ENCODE measurements around the gene AUTS2. TPM values are rescaled to one million over a fixed set of nuclear protein-coding genes. Genes with fewer than 3 reads are reported as not detected.

The AUTS2 gene
- total RNA-seq, 5 donors from 2014 or later (not counting 1 experiment from before 2014, with no cell fraction given): 10.6 to 66.2 (median 37.6) TPM

DNA sequence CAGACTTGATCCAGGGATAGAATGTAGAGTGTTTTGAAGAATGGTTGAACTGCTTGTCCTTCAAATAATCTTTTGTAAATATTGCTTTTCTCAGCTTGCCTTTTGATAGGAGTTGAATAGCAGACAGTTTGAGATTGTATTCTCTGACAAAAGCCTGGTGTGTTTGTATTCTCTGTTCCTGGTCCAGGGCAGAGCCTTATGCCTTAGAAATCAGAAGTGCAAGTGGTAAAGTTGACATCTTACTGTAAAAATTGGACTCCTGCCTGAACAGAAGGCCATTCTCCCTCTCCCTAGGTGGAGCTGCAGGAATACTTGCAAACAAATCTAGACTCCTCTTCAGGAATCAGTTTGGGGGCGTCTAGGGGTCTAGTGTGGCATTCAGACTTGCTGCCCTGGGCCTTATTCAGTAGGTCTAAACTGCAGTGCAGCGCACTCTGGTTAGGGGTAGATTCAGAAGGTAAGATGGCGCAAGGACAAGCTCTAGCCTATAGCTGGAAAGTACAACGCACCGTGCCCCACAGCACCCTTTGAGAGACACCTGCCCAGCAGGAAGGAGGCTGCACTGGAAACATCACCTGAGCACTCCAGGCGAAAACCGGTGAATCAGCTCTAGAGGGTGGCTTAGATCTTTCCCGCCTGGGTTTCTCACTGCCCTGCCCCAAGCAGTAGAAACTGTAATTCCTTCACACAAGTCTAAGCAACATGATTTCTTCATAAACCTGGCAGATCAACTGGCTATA is 925.1 kb downstream of the AUTS2 start:
- Mint-ChIP-seq H3K27ac (no peak overlapping the region), H3K4me1 (no peaks in the 10 kb centered on the region), H3K9me3 (no peaks in the 10 kb centered on the region), H3K4me3 (no peak overlapping the region), H3K36me3 (no peaks in the 10 kb centered on the region), H3K27me3 (peaks cover 0 to 3% of the 10 kb centered on the region in 2 donors)
- ChIA-PET CTCF (no interaction called here), POLR2A (no interaction called here)
- no peaks in the 10 kb centered on the region for H3K27me3 ChIP-seq (replicated peaks in 1 of 2; ENCODE audit: control insufficient read depth in 2 of 2, extremely low read depth in 1 of 2, insufficient read depth in 2 of 2, low read length in 1 of 2)
- WGBS (ENCODE audit: insufficient coverage): 86% methylated on average over 8 of the region's 8 CpGs
- DNase-seq (no peak), ATAC-seq (replicated peaks in 1 of 4) (no peak)
- H3K9me3 ChIP-seq: no peaks in the 10 kb centered on the region
- H3K4me1 ChIP-seq (ENCODE audit: control insufficient read depth in 1 of 2, extremely low read depth in 1 of 2, insufficient read depth in 2 of 2, low read length in 2 of 2): no peaks in the 10 kb centered on the region
- no peaks in the 10 kb centered on the region for H3K36me3 ChIP-seq (ENCODE audit: control insufficient read depth in 2 of 2, extremely low read depth in 1 of 2, insufficient read depth in 1 of 2, low read length in 1 of 2)
- H3K4me3 ChIP-seq (ENCODE audit: control insufficient read depth in 1 of 2, extremely low read depth in 1 of 2, low read length in 1 of 2): no peak overlapping the region
- no peak overlapping the region for H3K27ac ChIP-seq (ENCODE audit: low read length)

DNA sequence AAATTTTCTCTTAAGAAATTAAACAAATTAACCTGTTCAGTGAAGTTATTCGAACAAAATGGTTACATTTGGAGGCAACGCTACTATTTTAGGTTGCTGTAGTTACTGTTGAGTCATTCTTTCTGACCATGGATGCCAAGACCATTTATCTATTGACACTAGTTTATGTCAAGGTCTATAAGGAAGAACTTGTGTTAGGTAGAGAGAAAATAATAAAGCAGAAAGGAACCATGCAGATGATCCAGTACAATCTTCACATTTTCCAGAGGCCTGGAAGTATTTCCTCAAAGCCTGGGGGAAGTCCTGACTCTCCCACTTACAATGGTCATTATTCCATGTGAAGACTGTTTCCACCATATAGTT is 925.7 kb downstream of the AUTS2 start:
- no peak for DNase-seq
- WGBS (ENCODE audit: insufficient coverage): no CpG with 5 or more reads among the region's 2 CpGs
- Mint-ChIP-seq H3K9me3 (no peaks in the 10 kb centered on the region), H3K36me3 (no peaks in the 10 kb centered on the region), H3K27ac (no peak overlapping the region), H3K4me3 (no peak overlapping the region), H3K27me3 (peaks cover 0 to 3% of the 10 kb centered on the region in 2 donors), H3K4me1 (no peaks in the 10 kb centered on the region)
- Histone ChIP-seq H3K4me1 (ENCODE audit: control insufficient read depth in 1 of 2, extremely low read depth in 1 of 2, insufficient read depth in 2 of 2, low read length in 2 of 2) (no peaks in the 10 kb centered on the region), H3K9me3 (no peaks in the 10 kb centered on the region), H3K36me3 (ENCODE audit: control insufficient read depth in 2 of 2, extremely low read depth in 1 of 2, insufficient read depth in 1 of 2, low read length in 1 of 2) (no peaks in the 10 kb centered on the region), H3K27me3 (replicated peaks in 1 of 2; ENCODE audit: control insufficient read depth in 2 of 2, extremely low read depth in 1 of 2, insufficient read depth in 2 of 2, low read length in 1 of 2) (no peaks in the 10 kb centered on the region), H3K27ac (ENCODE audit: low read length) (no peak overlapping the region), H3K4me3 (ENCODE audit: control insufficient read depth in 1 of 2, extremely low read depth in 1 of 2, low read length in 1 of 2) (no peak overlapping the region)
- no peak for ATAC-seq (replicated peaks in 1 of 4)
- ChIA-PET CTCF (no interaction called here), POLR2A (no interaction called here)

DNA sequence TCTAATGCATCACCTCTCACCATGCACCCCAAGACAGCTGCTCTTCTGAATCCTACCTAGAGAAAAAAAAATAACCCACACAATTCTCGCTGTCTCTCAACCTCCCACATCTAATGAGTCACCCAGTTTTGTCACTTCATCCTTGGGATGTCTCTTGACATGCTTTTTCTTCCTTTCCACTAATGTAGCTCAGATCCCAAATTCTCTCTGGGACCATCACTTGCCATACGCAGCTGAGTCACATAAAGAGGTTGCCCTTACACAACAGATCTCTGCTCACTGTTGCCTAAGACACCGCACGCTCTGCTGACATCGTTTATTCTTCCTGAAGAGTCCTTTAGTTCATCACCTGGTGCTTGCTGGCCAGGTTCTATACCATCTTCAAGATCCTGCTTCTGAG is 927.7 kb downstream of the AUTS2 start:
- no peaks in the 10 kb centered on the region for H3K36me3 ChIP-seq (ENCODE audit: control insufficient read depth in 2 of 2, extremely low read depth in 1 of 2, insufficient read depth in 1 of 2, low read length in 1 of 2)
- ATAC-seq (replicated peaks in 1 of 4): no peak
- Mint-ChIP-seq H3K9me3 (no peaks in the 10 kb centered on the region), H3K4me1 (no peaks in the 10 kb centered on the region), H3K27ac (no peak overlapping the region), H3K36me3 (no peaks in the 10 kb centered on the region), H3K27me3 (peaks cover 0 to 3% of the 10 kb centered on the region in 2 donors), H3K4me3 (no peak overlapping the region)
- 79% methylated on average over 4 of the region's 5 CpGs for WGBS (ENCODE audit: insufficient coverage)
- no peak for DNase-seq
- no peak overlapping the region for H3K27ac ChIP-seq (ENCODE audit: low read length)
- ChIA-PET POLR2A (no interaction called here), CTCF (no interaction called here)
- no peaks in the 10 kb centered on the region for H3K4me1 ChIP-seq (ENCODE audit: control insufficient read depth in 1 of 2, extremely low read depth in 1 of 2, insufficient read depth in 2 of 2, low read length in 2 of 2)
- no peak overlapping the region for H3K4me3 ChIP-seq (ENCODE audit: control insufficient read depth in 1 of 2, extremely low read depth in 1 of 2, low read length in 1 of 2)
- H3K9me3 ChIP-seq: no peaks in the 10 kb centered on the region
- no peaks in the 10 kb centered on the region for H3K27me3 ChIP-seq (replicated peaks in 1 of 2; ENCODE audit: control insufficient read depth in 2 of 2, extremely low read depth in 1 of 2, insufficient read depth in 2 of 2, low read length in 1 of 2)

DNA sequence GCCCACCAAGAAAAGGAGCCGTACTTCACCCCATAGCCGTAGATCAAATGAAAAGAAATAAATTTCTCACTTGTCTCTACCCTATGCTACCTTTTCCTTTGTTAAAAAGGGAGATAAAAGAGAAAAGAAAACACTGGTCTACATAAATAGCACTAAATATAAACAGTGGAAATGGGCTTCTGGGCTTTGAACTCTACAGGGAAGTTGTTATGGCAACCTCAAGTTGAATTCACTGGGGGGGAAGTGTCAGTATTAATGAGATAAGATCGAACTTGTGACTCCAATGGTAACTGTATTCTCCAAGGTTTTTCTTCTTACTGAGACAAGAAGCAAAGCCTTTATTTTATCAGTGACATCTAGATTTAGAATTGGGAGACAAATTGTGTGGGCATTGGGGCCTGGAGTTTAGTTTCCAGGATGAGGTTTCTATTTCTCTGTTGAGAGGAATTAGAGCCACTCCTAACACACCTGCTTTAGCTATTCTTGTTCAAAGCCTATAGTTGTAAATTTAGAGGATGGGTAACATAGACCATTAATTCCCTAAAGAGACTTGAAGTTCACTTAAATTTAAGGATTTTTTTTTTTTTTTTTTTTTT is 929.3 kb downstream of the AUTS2 start:
- DNase-seq (no peak), ATAC-seq (replicated peaks in 1 of 4) (no peak)
- Histone ChIP-seq H3K9me3 (no peaks in the 10 kb centered on the region), H3K4me1 (ENCODE audit: control insufficient read depth in 1 of 2, extremely low read depth in 1 of 2, insufficient read depth in 2 of 2, low read length in 2 of 2) (no peaks in the 10 kb centered on the region), H3K27me3 (replicated peaks in 1 of 2; ENCODE audit: control insufficient read depth in 2 of 2, extremely low read depth in 1 of 2, insufficient read depth in 2 of 2, low read length in 1 of 2) (no peaks in the 10 kb centered on the region), H3K27ac (ENCODE audit: low read length) (no peak overlapping the region), H3K4me3 (ENCODE audit: control insufficient read depth in 1 of 2, extremely low read depth in 1 of 2, low read length in 1 of 2) (no peak overlapping the region), H3K36me3 (ENCODE audit: control insufficient read depth in 2 of 2, extremely low read depth in 1 of 2, insufficient read depth in 1 of 2, low read length in 1 of 2) (no peaks in the 10 kb centered on the region)
- no peaks in the 10 kb centered on the region for H3K36me3 Mint-ChIP-seq
- ChIA-PET POLR2A (no interaction called here), CTCF (no interaction called here)
- H3K27ac Mint-ChIP-seq: no peak overlapping the region
- H3K4me3 Mint-ChIP-seq: no peak overlapping the region
- peaks cover 0 to 3% of the 10 kb centered on the region in 2 donors for H3K27me3 Mint-ChIP-seq
- H3K4me1 Mint-ChIP-seq: no peaks in the 10 kb centered on the region
- WGBS (ENCODE audit: insufficient coverage): no CpG with 5 or more reads among the region's 3 CpGs
- H3K9me3 Mint-ChIP-seq: peaks cover 0 to 3% (median 0%) of the 10 kb centered on the region in 3 donors

DNA sequence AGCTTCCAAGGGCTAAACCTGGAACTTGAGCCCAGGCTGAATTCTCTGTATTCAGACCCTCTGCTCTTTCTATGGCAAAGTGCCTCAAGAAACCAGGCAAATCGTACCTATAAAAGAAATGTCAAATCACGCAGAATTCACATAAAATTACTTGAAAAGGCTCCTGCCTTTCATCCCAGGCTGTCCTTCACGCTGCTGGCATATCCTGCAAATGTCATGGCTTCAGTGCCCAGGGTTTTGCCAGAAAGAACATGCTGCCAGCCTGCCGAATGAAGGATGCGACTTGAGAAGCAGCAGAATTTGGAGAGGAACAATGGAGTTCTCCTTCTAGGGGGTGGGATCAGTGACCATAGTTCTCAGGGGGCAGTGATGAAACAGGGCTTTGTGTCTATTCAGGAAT is 931.2 kb downstream of the AUTS2 start:
- ChIA-PET POLR2A (no interaction called here), CTCF (no interaction called here)
- no peak for ATAC-seq (replicated peaks in 1 of 4)
- H3K4me3 ChIP-seq (ENCODE audit: control insufficient read depth in 1 of 2, extremely low read depth in 1 of 2, low read length in 1 of 2): no peak overlapping the region
- no peaks in the 10 kb centered on the region for H3K36me3 ChIP-seq (ENCODE audit: control insufficient read depth in 2 of 2, extremely low read depth in 1 of 2, insufficient read depth in 1 of 2, low read length in 1 of 2)
- no peak for DNase-seq
- no peaks in the 10 kb centered on the region for H3K27me3 ChIP-seq (replicated peaks in 1 of 2; ENCODE audit: control insufficient read depth in 2 of 2, extremely low read depth in 1 of 2, insufficient read depth in 2 of 2, low read length in 1 of 2)
- H3K9me3 Mint-ChIP-seq: peaks cover 0 to 3% (median 3%) of the 10 kb centered on the region in 3 donors
- H3K27ac ChIP-seq (ENCODE audit: low read length): no peak overlapping the region
- H3K4me1 ChIP-seq (ENCODE audit: control insufficient read depth in 1 of 2, extremely low read depth in 1 of 2, insufficient read depth in 2 of 2, low read length in 2 of 2): no peaks in the 10 kb centered on the region
- H3K4me3 Mint-ChIP-seq: no peak overlapping the region
- 91% methylated on average over 3 of the region's 5 CpGs for WGBS (ENCODE audit: insufficient coverage)
- H3K4me1 Mint-ChIP-seq: no peaks in the 10 kb centered on the region
- H3K27ac Mint-ChIP-seq: no peak overlapping the region
- no peaks in the 10 kb centered on the region for H3K36me3 Mint-ChIP-seq
- no peaks in the 10 kb centered on the region for H3K9me3 ChIP-seq
- H3K27me3 Mint-ChIP-seq: peaks cover 0 to 3% of the 10 kb centered on the region in 2 donors

DNA sequence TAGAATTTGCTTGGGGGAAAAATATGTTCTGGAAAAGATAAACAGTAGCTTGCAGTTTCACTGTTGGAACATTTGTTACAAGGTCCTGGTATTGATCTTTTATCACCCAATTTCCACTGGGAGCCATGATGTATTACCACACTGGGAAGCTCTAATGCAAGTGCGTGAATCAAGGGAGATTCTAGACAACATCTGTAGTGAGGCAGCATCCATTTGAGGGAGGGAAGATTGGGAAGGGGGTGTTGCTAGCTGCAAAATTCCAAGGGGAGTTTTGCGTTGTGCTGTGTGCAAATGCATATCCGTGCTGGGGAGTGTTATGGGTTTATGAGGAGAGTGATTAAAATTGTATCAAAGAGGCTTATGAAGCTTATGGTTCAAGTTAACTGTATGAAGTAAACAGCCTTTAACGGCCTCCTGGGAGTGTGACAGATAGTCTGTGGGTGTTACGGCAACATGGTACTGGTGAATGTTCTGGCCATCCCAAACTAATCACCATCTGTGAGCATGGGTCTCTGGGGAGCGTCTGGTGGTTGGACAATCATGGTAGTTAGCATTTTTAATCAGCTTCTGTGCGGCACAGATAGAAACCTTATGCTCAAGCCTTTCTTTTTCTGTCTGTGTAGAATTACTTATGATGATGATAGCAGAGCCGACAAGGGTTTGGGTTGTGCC is 931.8 kb downstream of the AUTS2 start:
- ATAC-seq (replicated peaks in 1 of 4) (no peak), DNase-seq (no peak)
- Mint-ChIP-seq H3K4me3 (no peak overlapping the region), H3K36me3 (no peaks in the 10 kb centered on the region), H3K9me3 (peaks cover 0 to 3% (median 3%) of the 10 kb centered on the region in 3 donors), H3K27me3 (peaks cover 0 to 3% of the 10 kb centered on the region in 2 donors), H3K4me1 (no peaks in the 10 kb centered on the region), H3K27ac (no peak overlapping the region)
- ChIA-PET CTCF (no interaction called here), POLR2A (no interaction called here)
- no peaks in the 10 kb centered on the region for H3K36me3 ChIP-seq (ENCODE audit: control insufficient read depth in 2 of 2, extremely low read depth in 1 of 2, insufficient read depth in 1 of 2, low read length in 1 of 2)
- H3K27ac ChIP-seq (ENCODE audit: low read length): no peak overlapping the region
- 83% methylated on average over 4 of the region's 8 CpGs for WGBS (ENCODE audit: insufficient coverage)
- no peak overlapping the region for H3K4me3 ChIP-seq (ENCODE audit: control insufficient read depth in 1 of 2, extremely low read depth in 1 of 2, low read length in 1 of 2)
- H3K27me3 ChIP-seq (replicated peaks in 1 of 2; ENCODE audit: control insufficient read depth in 2 of 2, extremely low read depth in 1 of 2, insufficient read depth in 2 of 2, low read length in 1 of 2): no peaks in the 10 kb centered on the region
- H3K9me3 ChIP-seq: no peaks in the 10 kb centered on the region
- no peaks in the 10 kb centered on the region for H3K4me1 ChIP-seq (ENCODE audit: control insufficient read depth in 1 of 2, extremely low read depth in 1 of 2, insufficient read depth in 2 of 2, low read length in 2 of 2)

All from T-cell (primary cell).